Heart left ventricle (tissue), 16 donors: ENCODE results near the gene FAM222A. TPM values are rescaled to one million over a fixed set of nuclear protein-coding genes. Genes with fewer than 3 reads are reported as not detected.

Experiments used
- ATAC-seq, 4 donors: fragments of 200-7000 bp; cut with Tn5 transposase; one replicate each; pipeline ENCODE4 v1.9.1; 2020 to 2022; ENCODE audit warnings: moderate library complexity in 4 of 4, mild to moderate bottlenecking in 3 of 4, moderate number of reproducible peaks in 1 of 4
- DNase-seq, 5 donors: peaks; one replicate each; pipeline ENCODE4 v3.0.0-alpha.2; 2020
- H3K27ac ChIP-seq, 12 donors: fragments of 200-600 bp; sonication (generic) in 4 of 12; one replicate each; pipeline versions ENCODE4 v1.5.0 to v1.8.0; 2016 to 2022; ENCODE audit warnings: mild to moderate bottlenecking in 2 of 12
- H3K27me3 ChIP-seq, 9 donors: fragments of 200-600 bp; sonication (generic) in 2 of 9; one replicate each; pipeline versions ENCODE4 v1.5.1 to v1.8.0; 2016 to 2022; ENCODE audit warnings: mild to moderate bottlenecking in 3 of 9
- H3K36me3 ChIP-seq, 9 donors: fragments of 200-600 bp; sonication (generic) in 2 of 9; one replicate each; pipeline versions ENCODE4 v1.5.0 to v1.8.0; 2018 to 2022; ENCODE audit warnings: mild to moderate bottlenecking in 2 of 9
- H3K4me1 ChIP-seq, 12 donors: fragments of 200-600 bp; sonication (generic) in 4 of 12; one replicate each; pipeline versions ENCODE4 v1.5.0 to v1.8.0; 2016 to 2022; ENCODE audit warnings: mild to moderate bottlenecking in 3 of 12
- H3K4me3 ChIP-seq, 12 donors: fragments of 200-600 bp; sonication (generic) in 4 of 12; one replicate each; pipeline versions ENCODE4 v1.5.0 to v1.8.0; 2017 to 2022; ENCODE audit warnings: mild to moderate bottlenecking in 9 of 12, moderate library complexity in 4 of 12
- H3K9me3 ChIP-seq, 12 donors: fragments of 200-600 bp; sonication (generic) in 4 of 12; one replicate each; pipeline versions ENCODE4 v1.5.0 to v1.8.0; 2016 to 2022; ENCODE audit warnings: mild to moderate bottlenecking in 1 of 12
- POLR2A ChIP-seq, 2 donors: fragments of 450-650 bp; IDR thresholded peaks; one replicate each; pipeline ENCODE4 v1.6.1; 2017; ENCODE audit warnings: antibody characterized with exemption in 2 of 2, mild to moderate bottlenecking in 2 of 2, moderate library complexity in 2 of 2
- WGBS, 4 donors: extraction: QIAGEN DNeasy Blood & Tissue Kit in 2 of 4; methylation state at CpG; one replicate each; pipeline versions ENCODE4 v1.1.5 to v1.1.7; 2013 to 2018; 5-methylcytosine and 5-hydroxymethylcytosine counted together
- intact Hi-C, 10 donors: fragments of 100-400 bp; cut with DNase I; formaldehyde crosslinking; loops; one replicate each; pipeline versions ENCODE4 v1.11.1 to v1.14.2; 2022
- polyA plus RNA-seq, 2 donors: library from polyadenylated mRNA; stranded (reverse); fragments of 200-250 nt; gene quantifications; one replicate each; pipeline ENCODE4 v1.2.3, GENCODE V29; 2013
- total RNA-seq, 9 donors: library from RNA; depleted of rRNA in 2 of 9; stranded (reverse); fragments of >200 nt in 2 of 9; fragmentation: NEBNext Ultra II Directional in 3 of 9; extraction: Animal tissue kit (Norgen Biotek cat#: 25700) in 3 of 9; gene quantifications; one replicate each; pipeline versions ENCODE4 v1.1.0 to v1.2.4, GENCODE V29; 2016 to 2023
- TF ChIP-seq, protein P1 (sequence below), 12 donors: fragments of 200-600 bp; sonication (generic) in 4 of 12; IDR thresholded peaks; one replicate each; pipeline versions ENCODE4 v1.5.0 to v1.8.0; 2018 to 2022; ENCODE audit warnings: antibody characterized with exemption in 12 of 12, mild to moderate bottlenecking in 5 of 12
- donor health status: ischemic (EF 13 %, LVEDD 7.1; RV severe dilation, severe dysfunction).
- donor health status: healthy with polysubstance abuse.
- donor health status: DM: no; HTN: yes; CAD: no.
- donor health status: DM: no; HTN: no; CAD: no.
- donor health status: ischemic (EF 25% LVEDD 6.9; RV normal size, moderate dysfunction).
- donor health status: ischemic (EF 25% LVEDD 5.7; RV mildly dilated, moderate dysfunction).
- donor health status: healthy.
- donor health status: DM: yes; HTN: yes; CAD: no.
- donor health status: ischemic (EF 35%, LVEDD 5.7; RV mildly dilated, moderate dysfunction).
- donor health status: nonischemic (EF 11% LVEDD 7.7; RV severe dilation, severe dysfunction).
- donor health status: DM: yes; HTN: yes; CAD: no.
- donor health status: PGD.
- donor health status: ischemic (EF 29% LVEDD 5.4; RV normal size, mild dysfunction).
- donor health status: nonischemic (EF 23%, LVEDD 6.1; RV moderate dilation, normal function).

Gene FAM222A
- total and polyA plus RNA-seq, 11 donors, result 3.5 to 45.8 (median 10.2) TPM

DNA sequence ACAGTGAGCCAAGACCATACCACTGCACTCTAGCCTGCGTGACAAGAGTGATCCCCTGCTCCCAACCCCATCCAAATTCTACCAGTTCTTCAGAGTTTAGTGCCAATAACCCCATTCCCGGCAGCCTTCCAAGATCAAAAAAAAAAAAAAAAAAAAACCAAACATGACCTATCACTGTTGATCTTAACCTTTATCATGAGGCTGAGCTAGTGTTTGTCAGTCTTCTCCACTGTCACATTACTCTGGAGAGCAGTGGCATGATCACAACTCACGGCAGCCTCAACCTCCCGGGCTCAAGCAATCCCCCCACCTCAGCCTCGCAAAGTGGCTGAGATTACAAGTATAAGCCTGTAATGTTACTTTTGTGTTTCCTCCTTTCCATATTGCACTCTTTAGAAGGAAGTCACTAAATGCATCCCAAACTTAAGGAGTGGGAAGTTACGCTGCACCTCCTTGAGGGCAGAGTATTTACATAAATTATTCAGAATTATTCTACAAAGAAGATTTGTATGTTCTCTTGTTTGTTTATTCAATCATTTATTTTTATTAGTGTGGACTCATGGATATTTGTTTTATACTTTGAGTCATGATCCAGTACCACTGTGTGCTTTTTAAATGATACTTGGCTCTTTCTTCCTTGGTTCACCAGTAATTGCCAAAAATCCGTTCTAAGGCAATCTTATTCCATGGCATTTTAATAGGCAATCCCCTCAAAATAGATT is 31.5 kb upstream of the FAM222A start:
- intact Hi-C loops, result no loop called here
- ATAC-seq, result no peak
- TF ChIP-seq POLR2A (IDR thresholded peaks at IDR 0.05), result no peak
- TF ChIP-seq, protein P1, sequence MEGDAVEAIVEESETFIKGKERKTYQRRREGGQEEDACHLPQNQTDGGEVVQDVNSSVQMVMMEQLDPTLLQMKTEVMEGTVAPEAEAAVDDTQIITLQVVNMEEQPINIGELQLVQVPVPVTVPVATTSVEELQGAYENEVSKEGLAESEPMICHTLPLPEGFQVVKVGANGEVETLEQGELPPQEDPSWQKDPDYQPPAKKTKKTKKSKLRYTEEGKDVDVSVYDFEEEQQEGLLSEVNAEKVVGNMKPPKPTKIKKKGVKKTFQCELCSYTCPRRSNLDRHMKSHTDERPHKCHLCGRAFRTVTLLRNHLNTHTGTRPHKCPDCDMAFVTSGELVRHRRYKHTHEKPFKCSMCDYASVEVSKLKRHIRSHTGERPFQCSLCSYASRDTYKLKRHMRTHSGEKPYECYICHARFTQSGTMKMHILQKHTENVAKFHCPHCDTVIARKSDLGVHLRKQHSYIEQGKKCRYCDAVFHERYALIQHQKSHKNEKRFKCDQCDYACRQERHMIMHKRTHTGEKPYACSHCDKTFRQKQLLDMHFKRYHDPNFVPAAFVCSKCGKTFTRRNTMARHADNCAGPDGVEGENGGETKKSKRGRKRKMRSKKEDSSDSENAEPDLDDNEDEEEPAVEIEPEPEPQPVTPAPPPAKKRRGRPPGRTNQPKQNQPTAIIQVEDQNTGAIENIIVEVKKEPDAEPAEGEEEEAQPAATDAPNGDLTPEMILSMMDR (IDR thresholded peaks at IDR 0.05), result no peak
- Histone ChIP-seq H3K4me1 (peaks cover 0 to 5% (median 0%) of the 10 kb centered on the region in 12 donors), H3K36me3 (no peaks in the 10 kb centered on the region), H3K4me3 (no peak overlapping the region), H3K9me3 (no peaks in the 10 kb centered on the region), H3K27ac (no peak overlapping the region), H3K27me3 (no peaks in the 10 kb centered on the region)
- no peak for DNase-seq
- WGBS, 4 donors, result 84 to 91% (median 86%) methylated on average over 7 of the region's 7 CpGs

DNA sequence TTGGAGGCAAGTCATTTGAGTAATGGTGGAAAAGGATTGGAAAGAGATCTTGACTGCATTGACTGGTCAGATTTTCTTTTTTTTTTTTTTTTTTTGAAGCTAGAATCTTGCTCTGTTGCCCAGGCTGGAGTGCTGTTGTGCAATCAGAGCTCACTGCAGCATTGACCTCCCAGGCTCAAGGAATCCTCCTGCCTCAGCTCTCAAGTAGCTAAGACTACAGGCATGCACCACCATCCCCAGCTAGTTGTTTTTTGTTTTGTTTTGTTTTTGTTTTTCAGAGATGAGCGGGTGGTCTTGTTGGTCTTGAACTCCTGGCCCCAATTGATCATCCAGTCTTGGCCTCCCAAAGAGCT is 30.9 kb upstream of the FAM222A start:
- Histone ChIP-seq H3K4me1 (peaks cover 0 to 5% (median 0%) of the 10 kb centered on the region in 12 donors), H3K4me3 (no peak overlapping the region), H3K27ac (no peak overlapping the region), H3K36me3 (no peaks in the 10 kb centered on the region), H3K9me3 (no peaks in the 10 kb centered on the region), H3K27me3 (no peaks in the 10 kb centered on the region)
- intact Hi-C loops, result no loop called here
- ATAC-seq, result no peak
- no peak for TF ChIP-seq POLR2A (IDR thresholded peaks at IDR 0.05)
- TF ChIP-seq, protein P1 (IDR thresholded peaks at IDR 0.05), result no peak
- WGBS, 4 donors, result 87 to 97% (median 91%) methylated on average over 1 of the region's 1 CpG
- DNase-seq, result no peak

DNA sequence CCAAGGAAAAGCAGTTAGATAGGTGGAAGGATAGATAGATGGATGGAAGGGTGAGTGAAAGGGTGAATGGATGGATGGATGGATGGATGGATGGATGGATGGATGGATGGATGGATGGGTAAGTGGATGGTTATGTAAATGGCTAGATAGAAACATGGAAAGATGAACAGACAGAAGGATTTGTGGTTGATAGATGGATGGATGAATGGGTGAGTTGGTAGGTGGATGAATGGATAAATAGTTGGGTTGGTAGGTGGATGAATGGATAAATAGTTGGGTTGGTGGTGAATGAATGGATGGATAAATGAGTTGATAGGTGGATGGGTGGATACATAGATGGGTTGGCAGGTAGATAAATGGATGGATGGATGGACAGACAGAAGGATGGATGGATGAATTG is 30.3 kb upstream of the FAM222A start:
- TF ChIP-seq POLR2A (IDR thresholded peaks at IDR 0.05), result no peak
- TF ChIP-seq, protein P1 (IDR thresholded peaks at IDR 0.05), result no peak
- Histone ChIP-seq H3K27me3 (no peaks in the 10 kb centered on the region), H3K36me3 (no peaks in the 10 kb centered on the region), H3K27ac (no peak overlapping the region), H3K9me3 (no peaks in the 10 kb centered on the region), H3K4me3 (no peak overlapping the region), H3K4me1 (peaks cover 0 to 5% (median 0%) of the 10 kb centered on the region in 12 donors)
- intact Hi-C loops, result no loop called here
- no peak for DNase-seq
- ATAC-seq, result no peak

DNA sequence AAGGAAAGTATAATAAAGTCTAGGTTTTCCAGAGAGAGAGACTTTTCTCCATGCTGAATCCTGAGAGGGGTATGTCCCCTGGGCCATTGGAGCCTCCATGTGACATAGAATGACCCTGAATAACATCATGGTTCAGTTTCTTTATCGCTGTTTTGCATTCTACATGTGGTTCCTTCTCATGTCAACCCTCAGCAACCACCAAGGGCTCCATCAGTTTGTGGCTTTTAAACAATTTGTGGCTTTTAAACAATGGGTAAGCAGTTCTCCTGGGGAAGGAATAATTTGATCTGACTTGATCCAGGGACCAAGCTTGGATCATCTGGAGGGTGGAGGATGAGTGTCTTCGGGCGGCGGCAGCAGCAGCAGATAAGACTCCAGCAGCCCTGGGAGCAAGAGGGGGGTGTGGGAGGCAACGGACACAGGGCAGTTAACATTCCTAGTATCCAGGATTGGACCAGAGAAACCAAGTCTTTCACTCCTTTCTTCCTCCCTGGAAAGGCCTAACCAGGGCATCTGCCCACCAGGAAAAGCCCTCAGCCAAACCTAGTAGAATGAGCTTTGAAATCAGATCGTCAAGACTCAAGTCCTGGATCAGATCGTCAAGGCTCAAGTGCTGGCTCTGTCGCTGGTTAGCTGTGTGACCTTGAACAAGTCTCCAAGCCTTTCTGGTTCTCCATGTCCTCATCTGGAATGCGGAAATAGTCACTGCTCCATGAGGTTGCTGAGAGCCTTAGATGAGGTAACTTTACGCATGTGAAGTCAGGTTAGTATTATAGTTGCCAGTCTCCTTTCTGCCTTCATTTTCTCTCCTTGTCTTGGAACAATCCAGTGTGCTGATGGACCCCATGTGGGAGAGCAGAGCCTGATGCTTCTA is 27.8 kb upstream of the FAM222A start:
- ATAC-seq (no peak), DNase-seq (no peak)
- 75 to 83% (median 80%) methylated on average over 10 of the region's 10 CpGs for WGBS, 4 donors
- H3K4me1 ChIP-seq, result peaks cover 0 to under 1% (median 0%) of the 10 kb centered on the region in 12 donors
- H3K36me3 ChIP-seq, result no peaks in the 10 kb centered on the region
- TF ChIP-seq, protein P1 (IDR thresholded peaks at IDR 0.05), result no peak
- TF ChIP-seq POLR2A (IDR thresholded peaks at IDR 0.05), result no peak
- no peaks in the 10 kb centered on the region for H3K27me3 ChIP-seq
- intact Hi-C loops, result no loop called here
- no peaks in the 10 kb centered on the region for H3K9me3 ChIP-seq
- H3K4me3 ChIP-seq, result no peak overlapping the region
- H3K27ac ChIP-seq, result no peak overlapping the region
